WTC11 (cell line): Measurements from ENCODE around the gene HFE. TPM values are rescaled to one million over a fixed set of nuclear protein-coding genes. Genes with fewer than 3 reads are reported as not detected.
A peak's percentile ranks its signal among the peaks of the same experiment; 100 is the strongest.

Experiments used
- ARID4B ChIP-seq: sonication (generic); formaldehyde crosslinking; IDR thresholded peaks from 2 replicates; pipeline ENCODE4 v1.8.0; 2023; ENCODE audit warnings: missing genetic modification reagents, mild to moderate bottlenecking, borderline replicate concordance
- CDX4 ChIP-seq: fragments of 250-450 bp; sonication (Bioruptor Pico); IDR thresholded peaks from 2 replicates; pipeline ENCODE4 v1.9.0; 2021; ENCODE audit warnings: moderate library complexity, mild to moderate bottlenecking, inconsistent platforms, borderline replicate concordance
- CREB1 ChIP-seq: sonication (generic); formaldehyde crosslinking; IDR thresholded peaks from 2 replicates; pipeline ENCODE4 v1.8.0; 2023; ENCODE audit warnings: mild to moderate bottlenecking, missing genetic modification reagents
- ELF4 ChIP-seq: sonication (generic); formaldehyde crosslinking; IDR thresholded peaks from 2 replicates; pipeline ENCODE4 v1.8.1; 2022; ENCODE audit warnings: low read depth, mild to moderate bottlenecking, moderate library complexity, missing genetic modification reagents
- ESRRA ChIP-seq: sonication (generic); formaldehyde crosslinking; IDR thresholded peaks from 2 replicates; pipeline ENCODE4 v1.8.1; 2022; ENCODE audit warnings: mild to moderate bottlenecking, missing genetic modification reagents, borderline replicate concordance
- HMGA2 ChIP-seq: fragments of 250-450 bp; sonication (Bioruptor Pico); IDR thresholded peaks from 2 replicates; pipeline ENCODE4 v1.4.0; 2021; ENCODE audit warnings: mild to moderate bottlenecking, moderate library complexity
- IRF2 ChIP-seq: sonication (generic); formaldehyde crosslinking; IDR thresholded peaks from 2 replicates; pipeline ENCODE4 v1.8.0; 2022; ENCODE audit warnings: low read depth, missing genetic modification reagents, borderline replicate concordance
- JAZF1 ChIP-seq: fragments of 250-450 bp; sonication (Bioruptor Pico); IDR thresholded peaks from 2 replicates; pipeline ENCODE4 v1.9.0; 2021; ENCODE audit warnings: moderate library complexity, mild to moderate bottlenecking, inconsistent platforms
- MYBL2 ChIP-seq: sonication (generic); formaldehyde crosslinking; IDR thresholded peaks from 2 replicates; pipeline ENCODE4 v1.8.1; 2023; ENCODE audit warnings: mild to moderate bottlenecking, moderate library complexity, missing genetic modification reagents
- NFATC4 ChIP-seq: fragments of 250-450 bp; sonication (Bioruptor Pico); IDR thresholded peaks from 2 replicates; pipeline ENCODE4 v1.9.0; 2021; ENCODE audit warnings: mild to moderate bottlenecking
- NFYB ChIP-seq: sonication (generic); formaldehyde crosslinking; conservative IDR thresholded peaks from 2 replicates; pipeline ENCODE4 v1.8.0; 2022; ENCODE audit warnings: low read depth, missing genetic modification reagents
- NR3C1 ChIP-seq: sonication (generic); formaldehyde crosslinking; conservative IDR thresholded peaks from 2 replicates; pipeline ENCODE4 v1.8.1; 2023; ENCODE audit warnings: low read depth, mild to moderate bottlenecking, missing genetic modification reagents
- PRRX2 ChIP-seq: fragments of 250-450 bp; sonication (Bioruptor Pico); IDR thresholded peaks from 2 replicates; pipeline ENCODE4 v1.8.0; 2021; ENCODE audit warnings: mild to moderate bottlenecking
- RELA ChIP-seq: sonication (generic); formaldehyde crosslinking; IDR thresholded peaks from 2 replicates; pipeline ENCODE4 v1.8.1; 2022; ENCODE audit warnings: missing genetic modification reagents, mild to moderate bottlenecking, borderline replicate concordance
- RORB ChIP-seq: fragments of 250-450 bp; sonication (Bioruptor Pico); IDR thresholded peaks from 2 replicates; pipeline ENCODE4 v1.9.0; 2021; ENCODE audit warnings: mild to moderate bottlenecking
- ZMAT4 ChIP-seq: fragments of 250-450 bp; sonication (Bioruptor Pico); IDR thresholded peaks from 2 replicates; pipeline ENCODE4 v1.9.0; 2021; ENCODE audit warnings: mild to moderate bottlenecking
- ZNF232 ChIP-seq: sonication (generic); formaldehyde crosslinking; IDR thresholded peaks from 2 replicates; pipeline ENCODE4 v1.8.0; 2022; ENCODE audit warnings: mild to moderate bottlenecking, missing genetic modification reagents
- ZNF416 ChIP-seq: fragments of 250-450 bp; sonication (Bioruptor Pico); IDR thresholded peaks from 2 replicates; pipeline ENCODE4 v1.9.0; 2021; ENCODE audit warnings: mild to moderate bottlenecking, inconsistent platforms
- ZNF423 ChIP-seq: fragments of 250-450 bp; sonication (Bioruptor Pico); IDR thresholded peaks from 2 replicates; pipeline ENCODE4 v2.1.2; 2022; ENCODE audit warnings: mild to moderate bottlenecking, moderate library complexity
- ZNF512 ChIP-seq: sonication (generic); formaldehyde crosslinking; IDR thresholded peaks from 2 replicates; pipeline ENCODE4 v1.8.1; 2022; ENCODE audit warnings: missing genetic modification reagents, borderline replicate concordance
- total RNA-seq: library from RNA; stranded (reverse); gene quantifications from 3 replicates; pipeline ENCODE4 v1.2.3, GENCODE V29; 2021
- TF ChIP-seq, protein P1 (sequence below): sonication (generic); formaldehyde crosslinking; IDR thresholded peaks from 2 replicates; pipeline ENCODE4 v1.8.1; 2023; ENCODE audit warnings: mild to moderate bottlenecking, missing genetic modification reagents, moderate library complexity
- TF ChIP-seq, protein P2 (sequence below): sonication (generic); formaldehyde crosslinking; IDR thresholded peaks from 2 replicates; pipeline ENCODE4 v1.8.1; 2023; ENCODE audit warnings: mild to moderate bottlenecking, missing genetic modification reagents, moderate library complexity
- TF ChIP-seq, protein P3 (sequence below): fragments of 250-450 bp; sonication (Bioruptor Pico); IDR thresholded peaks from 2 replicates; pipeline ENCODE4 v1.9.0; 2021; ENCODE audit warnings: mild to moderate bottlenecking, borderline replicate concordance

Gene HFE
- total RNA-seq, 1 experiment from 2014 or later, result 1.9 TPM

DNA sequence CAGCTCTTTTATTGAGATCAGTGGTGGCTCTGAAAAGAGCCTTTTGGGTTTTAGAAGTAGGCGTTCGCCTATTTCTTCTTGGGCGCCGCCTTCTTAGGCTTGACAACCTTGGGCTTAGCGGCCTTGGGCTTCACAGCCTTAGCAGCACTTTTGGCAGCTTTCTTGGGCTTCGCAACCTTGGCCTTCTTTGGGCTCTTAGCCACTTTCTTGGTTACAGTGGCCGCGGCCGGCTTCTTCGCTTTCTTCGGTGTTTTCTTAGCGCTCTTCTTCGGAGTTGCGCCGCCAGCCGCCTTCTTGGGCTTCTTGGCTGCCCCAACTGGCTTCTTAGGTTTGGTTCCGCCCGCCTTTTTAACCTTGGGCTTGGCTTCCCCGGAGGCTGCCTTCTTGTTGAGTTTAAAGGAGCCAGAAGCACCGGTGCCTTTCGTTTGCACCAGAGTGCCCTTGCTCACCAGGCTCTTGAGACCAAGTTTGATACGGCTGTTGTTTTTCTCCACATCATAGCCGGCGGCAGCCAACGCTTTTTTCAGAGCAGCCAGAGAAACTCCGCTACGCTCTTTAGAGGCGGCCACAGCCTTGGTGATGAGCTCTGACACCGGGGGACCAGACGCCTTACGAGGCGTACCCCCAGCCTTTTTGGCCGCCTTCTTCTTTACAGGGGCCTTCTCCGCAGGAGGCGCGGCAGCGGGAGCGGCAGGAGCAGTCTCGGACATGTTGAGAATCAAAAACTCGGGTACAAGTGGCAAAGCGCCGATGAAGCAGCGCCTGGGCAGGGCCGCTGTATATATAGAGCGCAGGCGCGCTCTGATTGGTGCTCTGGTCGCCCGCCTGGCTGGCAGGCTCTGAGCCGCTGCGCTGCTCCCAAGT, 31.3 kb upstream of the HFE start (continued):
- TF ChIP-seq NR3C1 (CRISPR knock-in tag) (no peak), IRF2 (CRISPR knock-in tag) (0 out of 2 replicates have a peak, but pooled peaks have one; percentile 89), CDX4 (CRISPR knock-in tag) (no peak; the same call in 1 of the 2 replicates), ZNF423 (CRISPR knock-in tag) (no peak), ARID4B (CRISPR knock-in tag) (peak; percentile 97), RORB (no peak), RELA (CRISPR knock-in tag) (peak; percentile 37; the same call in 1 of the 2 replicates), ZMAT4 (CRISPR knock-in tag) (no peak), ZNF232 (CRISPR knock-in tag) (no peak), ZNF416 (CRISPR knock-in tag) (peak; percentile 72; the same call in 1 of the 2 replicates), NFATC4 (0 out of 2 replicates have a peak, but pooled peaks have one; percentile 65), NFYB (CRISPR knock-in tag) (peak; percentile 71), JAZF1 (CRISPR knock-in tag) (peak; percentile 45; the same call in 1 of the 2 replicates), HMGA2 (no peak), ESRRA (CRISPR knock-in tag) (no peak), CREB1 (CRISPR knock-in tag) (peak; percentile 60; the same call in 1 of the 2 replicates), ZNF512 (CRISPR knock-in tag) (0 out of 2 replicates have a peak, but pooled peaks have one; percentile 42), MYBL2 (CRISPR knock-in tag) (peak; percentile 87), PRRX2 (CRISPR knock-in tag) (0 out of 2 replicates have a peak, but pooled peaks have one; percentile 11), ELF4 (peak; percentile 16)
- TF ChIP-seq, protein P1, sequence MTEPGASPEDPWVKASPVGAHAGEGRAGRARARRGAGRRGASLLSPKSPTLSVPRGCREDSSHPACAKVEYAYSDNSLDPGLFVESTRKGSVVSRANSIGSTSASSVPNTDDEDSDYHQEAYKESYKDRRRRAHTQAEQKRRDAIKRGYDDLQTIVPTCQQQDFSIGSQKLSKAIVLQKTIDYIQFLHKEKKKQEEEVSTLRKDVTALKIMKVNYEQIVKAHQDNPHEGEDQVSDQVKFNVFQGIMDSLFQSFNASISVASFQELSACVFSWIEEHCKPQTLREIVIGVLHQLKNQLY (CRISPR knock-in tag), result no peak
- TF ChIP-seq, protein P2, sequence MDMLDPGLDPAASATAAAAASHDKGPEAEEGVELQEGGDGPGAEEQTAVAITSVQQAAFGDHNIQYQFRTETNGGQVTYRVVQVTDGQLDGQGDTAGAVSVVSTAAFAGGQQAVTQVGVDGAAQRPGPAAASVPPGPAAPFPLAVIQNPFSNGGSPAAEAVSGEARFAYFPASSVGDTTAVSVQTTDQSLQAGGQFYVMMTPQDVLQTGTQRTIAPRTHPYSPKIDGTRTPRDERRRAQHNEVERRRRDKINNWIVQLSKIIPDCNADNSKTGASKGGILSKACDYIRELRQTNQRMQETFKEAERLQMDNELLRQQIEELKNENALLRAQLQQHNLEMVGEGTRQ (CRISPR knock-in tag), result no peak
- TF ChIP-seq, protein P3, sequence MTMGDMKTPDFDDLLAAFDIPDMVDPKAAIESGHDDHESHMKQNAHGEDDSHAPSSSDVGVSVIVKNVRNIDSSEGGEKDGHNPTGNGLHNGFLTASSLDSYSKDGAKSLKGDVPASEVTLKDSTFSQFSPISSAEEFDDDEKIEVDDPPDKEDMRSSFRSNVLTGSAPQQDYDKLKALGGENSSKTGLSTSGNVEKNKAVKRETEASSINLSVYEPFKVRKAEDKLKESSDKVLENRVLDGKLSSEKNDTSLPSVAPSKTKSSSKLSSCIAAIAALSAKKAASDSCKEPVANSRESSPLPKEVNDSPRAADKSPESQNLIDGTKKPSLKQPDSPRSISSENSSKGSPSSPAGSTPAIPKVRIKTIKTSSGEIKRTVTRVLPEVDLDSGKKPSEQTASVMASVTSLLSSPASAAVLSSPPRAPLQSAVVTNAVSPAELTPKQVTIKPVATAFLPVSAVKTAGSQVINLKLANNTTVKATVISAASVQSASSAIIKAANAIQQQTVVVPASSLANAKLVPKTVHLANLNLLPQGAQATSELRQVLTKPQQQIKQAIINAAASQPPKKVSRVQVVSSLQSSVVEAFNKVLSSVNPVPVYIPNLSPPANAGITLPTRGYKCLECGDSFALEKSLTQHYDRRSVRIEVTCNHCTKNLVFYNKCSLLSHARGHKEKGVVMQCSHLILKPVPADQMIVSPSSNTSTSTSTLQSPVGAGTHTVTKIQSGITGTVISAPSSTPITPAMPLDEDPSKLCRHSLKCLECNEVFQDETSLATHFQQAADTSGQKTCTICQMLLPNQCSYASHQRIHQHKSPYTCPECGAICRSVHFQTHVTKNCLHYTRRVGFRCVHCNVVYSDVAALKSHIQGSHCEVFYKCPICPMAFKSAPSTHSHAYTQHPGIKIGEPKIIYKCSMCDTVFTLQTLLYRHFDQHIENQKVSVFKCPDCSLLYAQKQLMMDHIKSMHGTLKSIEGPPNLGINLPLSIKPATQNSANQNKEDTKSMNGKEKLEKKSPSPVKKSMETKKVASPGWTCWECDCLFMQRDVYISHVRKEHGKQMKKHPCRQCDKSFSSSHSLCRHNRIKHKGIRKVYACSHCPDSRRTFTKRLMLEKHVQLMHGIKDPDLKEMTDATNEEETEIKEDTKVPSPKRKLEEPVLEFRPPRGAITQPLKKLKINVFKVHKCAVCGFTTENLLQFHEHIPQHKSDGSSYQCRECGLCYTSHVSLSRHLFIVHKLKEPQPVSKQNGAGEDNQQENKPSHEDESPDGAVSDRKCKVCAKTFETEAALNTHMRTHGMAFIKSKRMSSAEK (CRISPR knock-in tag), result no peak
